Adrenal gland (tissue), 12 donors: ENCODE results near the gene ABL2. TPM values are rescaled to one million over a fixed set of nuclear protein-coding genes. Genes with fewer than 3 reads are reported as not detected.
A peak's percentile ranks its signal among the peaks of the same experiment; 100 is the strongest.

ENCODE experiments used
- DNase-seq, 7 donors: peaks; one replicate each; pipeline ENCODE4 v3.0.0-alpha.2; 2019 to 2020
- H3K27ac ChIP-seq, 5 donors: fragments of 200-600 bp; sonication (generic) in 4 of 5; 1 replicate in 3 of 5; 2 replicates in 2 of 5; pipeline versions ENCODE4 v1.5.1 to v1.8.0; 2016 to 2020; ENCODE audit warnings: mild to moderate bottlenecking in 1 of 5
- H3K27me3 ChIP-seq: fragments of 200-600 bp; 2 replicates; pipeline ENCODE4 v1.8.0; 2021
- H3K36me3 ChIP-seq, 2 donors: fragments of 200-600 bp; replicated peaks in 1 of 2; 1 replicate in 1 of 2; 2 replicates in 1 of 2; pipeline versions ENCODE4 v1.5.1 to v1.8.0; 2018 to 2022
- H3K4me1 ChIP-seq, 2 donors: fragments of 200-600 bp; replicated peaks in 1 of 2; 1 replicate in 1 of 2; 2 replicates in 1 of 2; pipeline versions ENCODE4 v1.5.1 to v1.8.0; 2018 to 2021
- H3K4me3 ChIP-seq, 4 donors: fragments of 200-600 bp; sonication (generic) in 3 of 4; one replicate each; pipeline ENCODE4 v1.5.1; 2016 to 2018
- H3K9me3 ChIP-seq, 3 donors: fragments of 200-600 bp; sonication (generic) in 1 of 3; replicated peaks in 1 of 3; 1 replicate in 2 of 3; 2 replicates in 1 of 3; pipeline versions ENCODE4 v1.5.1 to v1.8.0; 2016 to 2021
- POLR2A ChIP-seq, 2 donors: fragments of 450-650 bp; IDR thresholded peaks; one replicate each; pipeline ENCODE4 v1.6.1; 2017; ENCODE audit warnings: antibody characterized with exemption in 2 of 2, mild to moderate bottlenecking in 2 of 2, moderate library complexity in 1 of 2
- WGBS, 4 donors: extraction: QIAGEN DNeasy Blood & Tissue Kit in 2 of 4; methylation state at CpG; one replicate each; pipeline versions ENCODE4 v1.1.5 to v1.1.7; 2013 to 2017; 5-methylcytosine and 5-hydroxymethylcytosine counted together
- intact Hi-C, 2 donors: fragments of 100-400 bp; cut with DNase I; formaldehyde crosslinking; loops; one replicate each; pipeline versions ENCODE4 v1.14.1 to v1.15.0; 2022 to 2023
- polyA plus RNA-seq, 3 donors: library from polyadenylated mRNA; stranded (reverse); fragments of 200-250 nt in 2 of 3; fragments of 350-450 nt in 1 of 3; fragmentation: Illumina TruSeq in 1 of 3; extraction: RNeasy Lipid Tissue Mini Kit (QIAGEN cat#74804) in 1 of 3; gene quantifications; one replicate each; pipeline ENCODE4 v1.2.3, GENCODE V29; 2013 to 2014
- total RNA-seq, 9 donors: library from RNA; depleted of rRNA in 4 of 9; stranded (reverse); fragments of >200 nt in 4 of 9; fragments of 120-200 nt in 1 of 9; fragmentation: NEBNext Ultra II Directional in 1 of 9; extraction: Animal tissue kit (Norgen Biotek cat#: 25700) in 1 of 9; gene quantifications; one replicate each; pipeline versions ENCODE4 v1.1.0 to v1.2.4, GENCODE V29; 2013 to 2023
- TF ChIP-seq, protein P1 (sequence below), 6 experiments: fragments of 450-650 bp in 4 of 6; fragments of 200-600 bp in 2 of 6; sonication (generic) in 1 of 6; IDR thresholded peaks; 1 replicate in 5 of 6; 2 replicates in 1 of 6; pipeline versions ENCODE4 v1.5.1 to v1.8.0; 2016 to 2021; ENCODE audit warnings: antibody characterized with exemption in 6 of 6, mild to moderate bottlenecking in 2 of 6, moderate library complexity in 1 of 6
- donor health status: healthy with polysubstance abuse.
- donor health status: Bipolar disorder and iron deficiency.
- donor health status: DM: yes; HTN: yes; CAD: no.
- donor health status: DM: no; HTN: no; CAD: no.
- donor health status: DM: no; HTN: no; CAD: no.
- donor health status: DM: yes; HTN: yes; CAD: no.

The ABL2 gene
- total and polyA plus RNA-seq, 12 donors, result 2.9 to 21.0 (median 10.0) TPM

DNA sequence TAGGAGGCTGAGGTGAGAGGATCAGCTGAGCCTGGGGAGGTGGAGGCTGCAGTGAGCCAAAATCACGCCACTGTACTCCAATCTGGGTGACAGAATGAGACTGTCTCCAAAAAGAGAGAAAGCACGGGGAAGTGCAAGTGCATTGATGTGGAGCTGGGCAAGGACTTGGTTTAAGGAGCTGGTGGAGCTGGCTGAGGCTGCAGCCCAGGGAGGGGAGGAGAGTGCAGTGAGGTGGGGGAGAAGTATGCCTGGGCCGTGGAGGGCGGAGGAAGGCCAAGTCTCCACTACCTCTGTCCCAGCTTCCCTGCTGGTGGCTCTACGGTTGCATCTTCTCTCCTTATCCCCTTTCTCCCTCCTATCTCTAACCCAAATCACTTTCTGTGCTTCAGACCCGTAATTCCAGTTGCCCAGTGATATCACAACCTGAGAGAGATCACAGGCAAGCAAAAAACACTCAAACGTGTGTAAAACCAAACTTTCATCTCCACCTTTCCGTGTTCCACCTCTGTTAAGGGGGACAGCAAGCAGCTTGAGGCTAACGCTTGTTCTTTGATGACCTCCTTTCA, 136.5 kb downstream of the ABL2 start:
- H3K36me3 ChIP-seq, result peaks cover 0 to 51% of the 10 kb centered on the region in 2 donors
- no peak overlapping the region for H3K27ac ChIP-seq
- intact Hi-C loops, result no loop called here
- TF ChIP-seq, protein P1, sequence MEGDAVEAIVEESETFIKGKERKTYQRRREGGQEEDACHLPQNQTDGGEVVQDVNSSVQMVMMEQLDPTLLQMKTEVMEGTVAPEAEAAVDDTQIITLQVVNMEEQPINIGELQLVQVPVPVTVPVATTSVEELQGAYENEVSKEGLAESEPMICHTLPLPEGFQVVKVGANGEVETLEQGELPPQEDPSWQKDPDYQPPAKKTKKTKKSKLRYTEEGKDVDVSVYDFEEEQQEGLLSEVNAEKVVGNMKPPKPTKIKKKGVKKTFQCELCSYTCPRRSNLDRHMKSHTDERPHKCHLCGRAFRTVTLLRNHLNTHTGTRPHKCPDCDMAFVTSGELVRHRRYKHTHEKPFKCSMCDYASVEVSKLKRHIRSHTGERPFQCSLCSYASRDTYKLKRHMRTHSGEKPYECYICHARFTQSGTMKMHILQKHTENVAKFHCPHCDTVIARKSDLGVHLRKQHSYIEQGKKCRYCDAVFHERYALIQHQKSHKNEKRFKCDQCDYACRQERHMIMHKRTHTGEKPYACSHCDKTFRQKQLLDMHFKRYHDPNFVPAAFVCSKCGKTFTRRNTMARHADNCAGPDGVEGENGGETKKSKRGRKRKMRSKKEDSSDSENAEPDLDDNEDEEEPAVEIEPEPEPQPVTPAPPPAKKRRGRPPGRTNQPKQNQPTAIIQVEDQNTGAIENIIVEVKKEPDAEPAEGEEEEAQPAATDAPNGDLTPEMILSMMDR (IDR thresholded peaks at IDR 0.05), result no peak
- TF ChIP-seq POLR2A (IDR thresholded peaks at IDR 0.05), result no peak
- H3K9me3 ChIP-seq, result no peaks in the 10 kb centered on the region
- peak in 1 of 7 donors; percentile 6 for DNase-seq
- WGBS, 4 donors, result 87 to 96% (median 93%) methylated on average over 9 of the region's 9 CpGs
- peaks cover 12 to 14% of the 10 kb centered on the region in 2 donors for H3K4me1 ChIP-seq
- H3K27me3 ChIP-seq, result no peaks in the 10 kb centered on the region
- no peak overlapping the region for H3K4me3 ChIP-seq

DNA sequence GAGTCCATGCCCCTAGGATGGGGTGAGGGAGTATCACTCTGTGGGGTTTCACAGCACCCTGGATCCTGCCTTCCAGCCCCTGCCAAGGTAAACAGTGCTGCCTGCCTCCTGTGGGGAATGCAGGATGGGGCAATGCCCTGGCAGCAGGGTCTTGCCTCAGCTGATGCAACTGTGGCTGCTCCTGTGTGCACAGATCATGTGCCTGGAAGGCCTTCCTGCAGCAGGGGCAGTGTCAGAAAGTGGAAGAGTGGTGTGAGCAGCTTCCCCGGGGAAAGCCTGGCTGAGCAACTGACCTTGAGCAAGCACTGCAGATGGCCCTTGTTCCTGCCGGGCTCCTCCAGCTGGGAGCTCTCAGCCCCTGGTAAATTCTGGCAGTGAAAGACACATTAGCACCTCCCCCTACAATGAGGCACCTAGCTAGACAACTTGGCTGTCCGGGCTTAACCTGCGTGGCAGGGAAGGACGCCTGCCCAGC, 137.7 kb downstream of the ABL2 start:
- peak in 6 of 7 donors; percentile 71 to 88 (median 77) for DNase-seq
- intact Hi-C loops, result no loop called here
- H3K27ac ChIP-seq, result peak overlapping the region in 2 of 5 donors; percentile 21 to 60
- peaks cover 12 to 14% of the 10 kb centered on the region in 2 donors for H3K4me1 ChIP-seq
- H3K9me3 ChIP-seq, result no peaks in the 10 kb centered on the region
- peaks cover 0 to 43% of the 10 kb centered on the region in 2 donors for H3K36me3 ChIP-seq
- TF ChIP-seq, protein P1 (IDR thresholded peaks at IDR 0.05), result no peak
- WGBS, 4 donors, result 26 to 41% (median 34%) methylated on average over 2 to 5 of the region's 5 CpGs
- no peaks in the 10 kb centered on the region for H3K27me3 ChIP-seq
- no peak overlapping the region for H3K4me3 ChIP-seq

DNA sequence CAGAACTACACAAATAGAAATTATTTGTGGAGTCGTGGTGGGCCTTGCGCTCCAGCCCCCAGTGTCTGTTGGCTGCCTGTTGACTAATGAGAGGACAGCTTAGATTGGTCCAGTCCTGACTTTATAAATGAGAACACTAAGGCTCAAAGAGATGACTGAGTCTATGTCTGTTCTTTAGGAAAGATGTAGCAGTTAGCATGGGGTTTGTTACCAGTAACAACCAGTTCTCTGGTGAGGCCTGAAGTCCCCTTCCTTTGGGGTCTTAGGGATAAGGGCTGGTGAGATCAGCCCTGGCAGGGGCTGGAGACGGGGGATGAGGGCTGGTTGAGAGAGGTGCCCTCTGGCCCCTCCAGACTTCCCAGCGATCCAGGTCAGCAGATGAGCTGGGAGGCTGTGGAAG, 138.6 kb downstream of the ABL2 start:
- H3K9me3 ChIP-seq, result no peaks in the 10 kb centered on the region
- no peaks in the 10 kb centered on the region for H3K27me3 ChIP-seq
- DNase-seq, result peak in 1 of 7 donors; percentile 35
- intact Hi-C loops, result no loop called here
- no peak overlapping the region for H3K4me3 ChIP-seq
- no peak for TF ChIP-seq POLR2A (IDR thresholded peaks at IDR 0.05)
- TF ChIP-seq, protein P1 (IDR thresholded peaks at IDR 0.05), result no peak
- H3K36me3 ChIP-seq, result peaks cover 0 to 35% of the 10 kb centered on the region in 2 donors
- H3K27ac ChIP-seq, result peak overlapping the region in 2 of 5 donors; percentile 22 to 60
- 83 to 91% (median 85%) methylated on average over 4 of the region's 4 CpGs for WGBS, 4 donors
- H3K4me1 ChIP-seq, result peaks cover 12 to 14% of the 10 kb centered on the region in 2 donors

DNA sequence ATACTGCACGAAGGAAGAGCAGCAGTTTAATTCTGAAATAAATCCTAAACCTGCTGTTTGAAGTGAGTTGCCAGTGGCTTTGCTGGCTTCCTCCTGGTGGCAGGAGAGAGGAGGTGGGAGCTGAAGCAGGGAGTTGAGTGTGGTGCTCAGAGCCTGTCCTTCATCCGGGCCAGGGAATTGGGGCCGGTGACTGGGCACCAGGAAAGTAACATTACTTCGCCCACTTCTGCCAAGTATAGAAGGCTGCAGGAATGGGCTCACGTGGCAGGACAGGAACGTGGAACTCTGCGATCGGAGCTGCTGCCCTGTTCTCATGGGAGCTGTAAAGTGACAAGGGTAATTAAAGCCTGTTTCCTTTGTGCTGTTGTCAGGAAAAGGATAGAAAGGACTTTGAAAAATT, 139.0 kb downstream of the ABL2 start:
- 46 to 66% (median 53%) methylated on average over 8 of the region's 8 CpGs for WGBS, 4 donors
- Histone ChIP-seq H3K27me3 (no peaks in the 10 kb centered on the region), H3K36me3 (peaks cover 0 to 32% of the 10 kb centered on the region in 2 donors), H3K9me3 (no peaks in the 10 kb centered on the region), H3K4me3 (no peak overlapping the region), H3K4me1 (peaks cover 12 to 14% of the 10 kb centered on the region in 2 donors), H3K27ac (peak overlapping the region in 2 of 5 donors; percentile 22 to 60)
- peak in 6 of 7 donors; percentile 38 to 60 (median 57) for DNase-seq
- TF ChIP-seq, protein P1 (IDR thresholded peaks at IDR 0.05), result peak in 4 of 6 experiments; percentile 11 to 32 (median 24)
- no peak for TF ChIP-seq POLR2A (IDR thresholded peaks at IDR 0.05)
- intact Hi-C loops, result no loop called here
